ENCODE results near the gene LSAMP.

LSAMP gene

DNA sequence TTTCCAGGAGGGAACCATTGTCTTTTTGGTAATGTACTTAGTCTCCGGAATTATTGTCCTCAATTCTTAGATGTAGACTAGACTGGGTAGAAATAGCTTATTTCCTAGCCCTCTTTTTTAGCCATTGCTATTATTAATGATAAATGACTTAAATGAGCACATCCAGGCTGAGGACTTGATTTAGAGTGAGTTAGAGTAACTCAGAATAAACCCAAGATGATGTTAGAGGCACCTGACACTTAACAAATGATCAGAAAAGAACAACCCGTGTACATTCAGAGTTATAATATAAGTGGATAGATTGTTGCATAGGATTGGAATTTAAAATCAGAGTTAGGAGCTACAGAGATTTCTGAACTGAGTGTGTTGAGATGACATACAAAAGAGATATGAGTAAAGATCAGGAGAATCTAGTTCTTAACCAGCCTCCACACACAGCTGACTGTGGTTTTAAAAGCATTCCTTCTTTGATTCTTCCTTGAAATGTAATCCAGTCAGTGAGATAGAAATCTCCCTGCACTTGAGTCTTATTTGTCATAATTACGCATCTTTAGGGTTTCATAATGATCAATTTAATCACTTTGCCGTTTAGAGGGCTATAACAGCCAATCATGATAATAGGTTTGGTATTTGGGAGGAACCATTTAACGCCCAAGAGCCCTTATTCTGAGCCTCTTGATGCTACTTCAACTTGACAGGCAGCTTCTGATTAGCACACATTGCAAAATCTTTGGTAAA lies 455.4 kb downstream of the LSAMP start:
- TF ChIP-seq, protein P1, sequence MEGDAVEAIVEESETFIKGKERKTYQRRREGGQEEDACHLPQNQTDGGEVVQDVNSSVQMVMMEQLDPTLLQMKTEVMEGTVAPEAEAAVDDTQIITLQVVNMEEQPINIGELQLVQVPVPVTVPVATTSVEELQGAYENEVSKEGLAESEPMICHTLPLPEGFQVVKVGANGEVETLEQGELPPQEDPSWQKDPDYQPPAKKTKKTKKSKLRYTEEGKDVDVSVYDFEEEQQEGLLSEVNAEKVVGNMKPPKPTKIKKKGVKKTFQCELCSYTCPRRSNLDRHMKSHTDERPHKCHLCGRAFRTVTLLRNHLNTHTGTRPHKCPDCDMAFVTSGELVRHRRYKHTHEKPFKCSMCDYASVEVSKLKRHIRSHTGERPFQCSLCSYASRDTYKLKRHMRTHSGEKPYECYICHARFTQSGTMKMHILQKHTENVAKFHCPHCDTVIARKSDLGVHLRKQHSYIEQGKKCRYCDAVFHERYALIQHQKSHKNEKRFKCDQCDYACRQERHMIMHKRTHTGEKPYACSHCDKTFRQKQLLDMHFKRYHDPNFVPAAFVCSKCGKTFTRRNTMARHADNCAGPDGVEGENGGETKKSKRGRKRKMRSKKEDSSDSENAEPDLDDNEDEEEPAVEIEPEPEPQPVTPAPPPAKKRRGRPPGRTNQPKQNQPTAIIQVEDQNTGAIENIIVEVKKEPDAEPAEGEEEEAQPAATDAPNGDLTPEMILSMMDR (IDR thresholded peaks at IDR 0.05; ENCODE audit: extremely low read depth, missing control alignments) = no peak
- no peak for DNase-seq (ENCODE audit: low spot score)

DNA sequence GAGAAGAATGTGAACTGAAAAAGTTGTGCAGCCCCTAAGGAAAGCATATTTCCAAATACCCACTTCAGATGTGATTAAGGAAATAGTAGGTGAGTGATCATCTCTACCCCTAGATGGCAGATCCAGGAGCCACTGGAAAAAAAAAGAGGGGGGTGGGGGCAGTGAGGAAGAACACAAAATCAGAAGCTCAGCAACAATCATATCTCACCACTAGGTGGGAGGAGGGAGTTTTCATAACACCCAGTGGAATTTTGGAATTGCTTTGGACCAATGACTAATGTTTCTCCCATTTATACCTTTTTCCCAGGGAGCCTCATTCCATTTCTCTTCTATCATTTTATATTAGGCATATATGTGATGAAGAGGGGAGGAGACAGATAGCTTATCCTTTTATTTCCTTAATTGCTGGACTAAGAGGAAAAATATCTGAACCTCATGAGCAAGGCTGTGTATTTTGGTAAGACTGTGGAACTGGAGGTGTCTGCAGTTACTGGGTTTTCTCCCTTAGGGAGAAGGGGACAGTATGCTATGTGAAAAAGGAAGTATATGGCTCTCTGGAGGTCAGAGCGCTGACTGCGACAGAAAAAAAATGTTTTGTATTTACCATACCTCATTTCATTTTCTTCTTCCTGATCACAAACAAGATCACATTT lies 458.6 kb downstream of the LSAMP start:
- DNase-seq (ENCODE audit: low spot score) = no peak

DNA sequence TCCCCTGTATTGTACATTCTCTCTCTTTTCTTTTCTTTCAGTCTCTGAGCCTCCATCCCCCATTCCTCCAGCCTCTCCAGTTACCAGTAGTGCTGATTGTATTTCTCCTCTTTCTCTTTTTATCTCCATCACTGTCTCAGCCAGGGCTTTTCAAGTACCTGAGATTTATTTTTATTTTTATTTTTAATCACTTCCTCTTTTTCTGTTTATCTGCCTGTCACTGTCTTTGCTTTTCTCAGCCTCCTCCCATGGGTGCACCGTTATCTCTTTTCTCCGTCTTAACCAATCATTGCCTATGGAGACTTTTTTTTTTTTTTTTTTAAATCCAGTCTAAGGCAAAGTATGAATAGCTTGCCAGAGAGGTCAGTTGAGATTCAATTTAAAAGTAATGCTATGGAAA lies 462.7 kb downstream of the LSAMP start:
- DNase-seq (ENCODE audit: low spot score) = no peak
- TF ChIP-seq, protein P1 (IDR thresholded peaks at IDR 0.05; ENCODE audit: extremely low read depth, missing control alignments) = no peak

More for the DNA sequence above, 458.6 kb downstream of the LSAMP start:
- TF ChIP-seq, protein P1 (IDR thresholded peaks at IDR 0.05; ENCODE audit: extremely low read depth, missing control alignments) = no peak

DNA sequence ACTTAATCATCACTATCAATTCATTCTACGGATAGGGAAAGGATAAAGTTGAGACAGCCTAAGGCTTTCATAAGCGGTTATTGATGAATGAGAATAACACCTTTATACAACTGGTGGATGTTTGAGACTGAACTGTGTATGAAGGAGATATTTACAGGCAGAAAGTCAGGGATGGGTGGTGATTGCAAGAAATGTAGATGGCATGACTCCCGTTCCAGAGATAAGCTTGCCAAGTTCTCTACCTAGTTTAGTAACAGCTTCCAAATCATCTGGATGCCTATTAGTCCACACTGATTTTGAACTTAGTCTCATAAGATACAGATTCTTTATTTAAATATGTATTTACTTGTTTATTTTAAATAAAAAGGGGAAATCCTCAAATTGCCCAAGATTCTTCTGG lies 463.2 kb downstream of the LSAMP start:
- TF ChIP-seq, protein P1 (IDR thresholded peaks at IDR 0.05; ENCODE audit: extremely low read depth, missing control alignments) = no peak
- DNase-seq (ENCODE audit: low spot score) = no peak

DNA sequence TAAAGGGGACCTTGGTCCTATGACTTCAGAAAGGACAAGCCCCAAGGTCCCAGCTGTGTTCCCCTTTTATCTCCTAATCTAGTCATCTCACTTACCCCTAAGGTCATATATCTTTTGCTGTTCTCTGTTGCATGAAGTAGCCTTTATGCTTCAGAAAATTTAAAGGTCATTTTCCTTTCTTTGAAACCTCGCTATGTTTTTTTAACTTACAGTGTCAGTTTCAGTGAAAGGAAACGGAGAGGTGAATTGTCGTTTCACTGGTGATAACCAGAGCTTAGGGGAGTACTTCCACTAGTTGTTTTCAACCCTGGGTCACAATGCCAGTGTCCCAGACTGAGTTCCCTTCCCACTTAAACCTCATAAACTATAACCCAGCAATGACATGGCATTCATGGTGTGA lies 464.6 kb downstream of the LSAMP start:
- no peak for DNase-seq (ENCODE audit: low spot score)
- TF ChIP-seq, protein P1 (IDR thresholded peaks at IDR 0.05; ENCODE audit: extremely low read depth, missing control alignments) = no peak

DNA sequence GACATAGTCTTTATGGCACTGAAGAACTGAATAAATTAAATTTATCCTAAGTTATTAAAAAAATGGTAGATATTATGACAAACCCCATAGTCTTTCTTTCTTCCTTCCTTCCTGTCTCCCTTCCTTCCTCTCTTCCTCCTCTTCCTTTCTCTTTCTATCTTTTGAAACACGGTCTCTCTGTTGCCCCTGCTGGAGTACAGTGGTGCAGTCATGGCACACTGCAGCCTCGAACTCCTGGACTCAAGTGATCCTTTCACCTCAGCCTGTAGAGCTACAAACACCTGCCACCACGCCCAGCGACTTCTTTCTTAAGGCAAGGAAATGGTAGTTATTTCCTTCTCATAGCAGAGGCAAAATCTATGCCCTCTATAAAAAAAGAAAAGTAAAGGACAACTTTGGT lies 467.4 kb downstream of the LSAMP start:
- DNase-seq (ENCODE audit: low spot score) = no peak
- TF ChIP-seq, protein P1 (IDR thresholded peaks at IDR 0.05; ENCODE audit: extremely low read depth, missing control alignments) = no peak

DNA sequence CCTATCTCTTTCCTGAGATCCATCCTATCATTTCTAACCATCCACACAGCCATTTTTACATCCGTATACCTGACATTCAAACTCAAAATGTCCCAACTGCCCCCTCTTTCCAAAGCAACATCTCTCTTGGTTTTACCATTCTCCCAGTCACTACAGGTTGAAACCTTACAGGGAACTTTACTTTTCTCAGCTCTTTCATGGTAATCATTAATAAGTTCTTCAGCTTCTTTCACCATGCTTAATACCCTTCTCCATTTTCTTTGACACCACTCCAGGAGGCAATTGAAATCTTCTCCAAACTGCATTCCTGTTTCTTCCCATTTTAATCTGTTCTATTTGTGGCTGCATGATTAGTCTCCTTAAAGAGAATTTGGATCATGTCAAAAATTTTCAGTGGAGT lies 469.5 kb downstream of the LSAMP start:
- TF ChIP-seq, protein P1 (IDR thresholded peaks at IDR 0.05; ENCODE audit: extremely low read depth, missing control alignments) = no peak
- no peak for DNase-seq (ENCODE audit: low spot score)

Measured in GM20000 (cell line).